Keratinocyte (primary cell): ENCODE data around the gene OR4F6.

ENCODE experiments used
- EZH2 ChIP-seq: IDR thresholded peaks from one replicate; pipeline ENCODE4 v1.6.1; 2012; ENCODE audit warnings: inconsistent platforms, mild to moderate bottlenecking, low read length, moderate library complexity
- TF ChIP-seq, protein P1 (sequence below), 3 experiments: IDR thresholded peaks in 1 of 3; conservative IDR thresholded peaks in 1 of 3; optimal IDR thresholded peaks in 1 of 3; 2 replicates in 2 of 3; 3 replicates in 1 of 3; pipeline versions ENCODE3 to v1.5.1; 2011; ENCODE audit warnings: low read length in 3 of 3, mild to moderate bottlenecking in 3 of 3, moderate library complexity in 2 of 3, control low read depth in 1 of 3, inconsistent platforms in 1 of 3; ENCODE audit not compliant: insufficient read depth in 2 of 3; ENCODE audit errors: extremely low read depth in 1 of 3

DNA sequence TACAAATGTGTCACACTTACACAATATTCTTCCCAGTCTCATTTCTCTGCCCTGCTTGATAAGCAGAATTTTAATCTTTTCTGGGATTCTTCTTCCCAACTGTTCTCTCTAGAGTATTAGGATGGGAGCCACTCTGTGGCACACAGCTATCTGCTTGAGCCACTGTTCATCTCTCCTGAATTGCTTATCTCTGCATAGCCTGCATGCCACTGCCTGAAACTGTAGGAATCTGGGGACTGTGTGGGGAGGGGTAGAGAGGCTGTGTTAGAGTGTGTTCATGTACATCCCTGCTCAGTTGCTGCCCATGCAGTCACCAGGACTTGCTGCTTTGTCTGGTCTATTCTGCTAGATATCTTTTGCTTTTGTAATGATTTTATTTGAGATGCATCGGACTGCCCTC is 2.3 kb upstream of the OR4F6 start:
- TF ChIP-seq, protein P1, sequence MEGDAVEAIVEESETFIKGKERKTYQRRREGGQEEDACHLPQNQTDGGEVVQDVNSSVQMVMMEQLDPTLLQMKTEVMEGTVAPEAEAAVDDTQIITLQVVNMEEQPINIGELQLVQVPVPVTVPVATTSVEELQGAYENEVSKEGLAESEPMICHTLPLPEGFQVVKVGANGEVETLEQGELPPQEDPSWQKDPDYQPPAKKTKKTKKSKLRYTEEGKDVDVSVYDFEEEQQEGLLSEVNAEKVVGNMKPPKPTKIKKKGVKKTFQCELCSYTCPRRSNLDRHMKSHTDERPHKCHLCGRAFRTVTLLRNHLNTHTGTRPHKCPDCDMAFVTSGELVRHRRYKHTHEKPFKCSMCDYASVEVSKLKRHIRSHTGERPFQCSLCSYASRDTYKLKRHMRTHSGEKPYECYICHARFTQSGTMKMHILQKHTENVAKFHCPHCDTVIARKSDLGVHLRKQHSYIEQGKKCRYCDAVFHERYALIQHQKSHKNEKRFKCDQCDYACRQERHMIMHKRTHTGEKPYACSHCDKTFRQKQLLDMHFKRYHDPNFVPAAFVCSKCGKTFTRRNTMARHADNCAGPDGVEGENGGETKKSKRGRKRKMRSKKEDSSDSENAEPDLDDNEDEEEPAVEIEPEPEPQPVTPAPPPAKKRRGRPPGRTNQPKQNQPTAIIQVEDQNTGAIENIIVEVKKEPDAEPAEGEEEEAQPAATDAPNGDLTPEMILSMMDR (optimal IDR thresholded peaks at IDR 0.05 in 1 of 3, IDR thresholded peaks at IDR 0.05 in 1 of 3, conservative IDR thresholded peaks at IDR 0.05 in 1 of 3; ENCODE audit: extremely low read depth in 1 of 3, insufficient read depth in 2 of 3, low read length in 3 of 3), result no peak
- no peak for TF ChIP-seq EZH2
